MV-4-11 (cell line): Measurements from ENCODE around the gene EPB41L3.

Experiments used
- DNase-seq: peaks from one replicate; lab custom pipeline; 2025; lab: John Stamatoyannopoulos, UW

The EPB41L3 gene

DNA sequence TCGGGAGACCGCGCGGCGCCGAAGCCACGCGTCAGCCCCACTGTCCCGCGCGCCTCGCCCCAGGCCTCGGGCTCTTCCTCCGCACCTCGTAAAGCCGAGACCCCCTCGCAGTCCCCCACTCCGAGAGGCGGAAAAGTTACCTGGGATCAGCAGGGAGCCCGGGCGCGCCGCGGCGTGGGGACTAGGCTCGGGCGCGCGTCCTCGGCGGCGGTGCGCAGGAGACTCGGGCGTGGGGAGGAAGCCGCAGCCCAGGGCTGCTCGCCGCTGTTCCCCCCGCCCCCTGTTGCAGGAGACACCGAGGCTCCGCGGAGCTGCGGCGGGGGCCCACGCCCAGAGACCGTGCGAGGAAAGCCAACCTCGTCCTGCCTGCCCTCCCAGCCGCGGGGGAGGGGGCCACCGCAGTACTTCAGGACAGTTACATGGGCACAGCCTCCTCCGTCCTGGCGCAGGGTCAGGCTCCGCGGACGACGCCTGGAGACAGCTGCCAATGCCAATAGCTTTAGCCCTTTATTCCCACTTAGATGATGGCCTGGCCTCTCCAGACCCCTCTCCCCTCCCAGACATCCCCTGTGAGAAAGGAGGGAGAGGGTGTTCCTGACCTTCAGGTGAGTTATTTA, at the start of gene EPB41L3:
TSS of gene EPB41L3 (minus strand) at position 225 of the 617 bp plus-strand sequence. CDS start 54,814 bp downstream, outside the sequence.
- DNase-seq: peak; percentile 30

DNA sequence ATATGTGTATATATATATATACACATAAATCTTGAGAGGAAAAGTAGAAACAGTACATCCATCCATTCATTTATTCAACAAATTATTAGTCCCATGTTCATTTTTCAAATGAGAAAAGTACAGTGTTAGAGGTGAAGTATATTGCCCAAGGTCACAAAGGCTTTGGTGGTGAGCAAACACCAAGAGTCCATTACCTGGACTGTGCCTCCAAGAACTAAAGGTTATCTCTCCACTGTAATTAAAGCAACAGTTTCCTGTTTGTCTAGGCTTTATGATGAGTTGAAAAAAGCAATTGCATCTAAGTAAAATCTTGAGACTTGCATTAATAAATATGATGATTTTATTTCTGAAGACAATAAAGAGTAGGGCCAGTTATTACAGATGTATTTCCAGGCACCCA, 44.7 kb upstream of the EPB41L3 start:
- DNase-seq: no peak

DNA sequence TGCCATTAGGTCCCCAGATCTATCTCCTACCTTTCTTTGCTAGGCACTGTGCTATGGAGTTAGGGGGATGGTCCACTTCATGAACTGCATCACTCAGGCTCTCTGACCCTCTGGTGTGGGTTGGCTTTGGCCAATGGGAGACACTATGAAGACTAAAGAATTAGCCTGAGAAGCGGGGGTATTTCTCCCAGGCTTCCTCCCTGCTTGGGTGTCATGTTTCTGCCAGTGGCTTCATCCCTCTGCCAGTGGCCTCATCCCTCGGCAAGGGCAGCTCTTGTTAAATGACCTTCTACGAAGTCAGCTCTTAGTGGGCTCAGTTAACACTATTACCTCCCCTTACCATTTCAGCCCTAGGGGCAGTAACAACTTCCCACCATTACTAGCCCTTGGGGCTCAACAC, 41.9 kb upstream of the EPB41L3 start:
- no peak for DNase-seq

DNA sequence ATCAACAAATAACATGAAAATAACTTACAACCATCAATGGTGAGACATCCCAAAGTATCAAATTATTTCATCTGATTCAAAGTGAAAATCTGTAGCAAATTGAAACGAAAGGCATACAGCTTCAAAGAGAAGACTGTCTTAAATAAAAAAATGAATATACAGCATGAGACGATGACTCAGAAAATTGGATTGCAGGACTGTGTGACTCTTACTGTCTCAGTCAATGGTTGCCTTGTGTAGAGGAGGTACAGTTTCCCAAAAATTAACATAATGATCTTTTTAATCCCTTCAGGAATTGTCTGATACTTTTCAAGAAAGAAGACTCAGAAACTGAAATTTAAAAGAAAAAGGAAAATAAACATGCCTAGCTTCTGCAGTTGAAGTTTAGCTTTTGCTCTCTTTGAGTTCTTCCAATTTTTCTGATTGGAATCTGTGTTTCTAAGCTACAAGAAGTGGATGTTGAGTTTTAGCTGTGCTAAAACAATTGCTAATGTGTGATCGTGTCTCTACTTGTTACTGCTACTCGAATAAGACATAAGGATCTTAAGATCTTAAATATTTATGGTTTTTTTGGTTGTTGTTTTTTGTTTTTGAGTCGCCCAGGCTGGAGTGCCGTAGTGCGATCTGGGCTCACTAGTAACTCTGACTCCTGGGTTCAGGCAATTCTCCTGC, 41.1 kb upstream of the EPB41L3 start:
- DNase-seq: no peak

DNA sequence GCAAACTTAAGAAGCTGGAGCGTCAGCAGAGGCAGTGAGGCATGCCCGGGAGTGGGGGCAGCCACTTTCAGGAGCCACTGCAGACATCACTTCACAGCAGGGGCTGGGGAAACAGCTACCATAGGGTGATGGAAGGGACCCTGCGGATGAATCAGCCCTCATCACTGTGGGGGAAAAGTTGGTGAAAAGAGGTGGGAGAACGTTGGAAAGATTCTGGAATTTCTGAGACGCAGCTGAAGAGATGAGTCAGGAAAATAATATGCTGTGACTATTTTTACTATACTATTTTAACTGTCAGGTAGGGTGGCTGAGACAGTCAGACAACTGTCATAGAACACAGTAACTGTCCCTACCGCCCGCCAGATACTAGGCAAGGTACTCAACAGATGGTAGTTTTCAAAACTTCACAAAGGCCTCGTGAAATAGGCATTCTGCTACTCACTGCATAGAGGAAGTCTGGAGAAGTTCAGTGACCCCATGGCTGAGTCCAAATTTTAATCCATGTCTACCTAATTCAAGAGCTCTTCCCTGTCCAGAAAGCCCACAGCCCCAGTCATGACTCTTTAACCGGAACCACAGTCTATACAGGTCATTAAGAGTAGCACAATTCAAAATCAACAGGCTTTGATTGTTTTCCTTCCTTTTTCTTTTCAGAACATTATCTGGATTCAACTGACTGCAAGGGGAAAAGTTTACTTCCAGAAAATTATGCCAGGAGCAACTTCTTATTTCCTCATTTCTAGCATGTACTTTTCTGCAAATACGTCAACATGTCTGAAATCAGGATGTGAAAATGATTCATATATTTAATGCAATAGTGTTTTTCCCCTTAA, 39.3 kb upstream of the EPB41L3 start:
- peak; percentile 75 for DNase-seq

DNA sequence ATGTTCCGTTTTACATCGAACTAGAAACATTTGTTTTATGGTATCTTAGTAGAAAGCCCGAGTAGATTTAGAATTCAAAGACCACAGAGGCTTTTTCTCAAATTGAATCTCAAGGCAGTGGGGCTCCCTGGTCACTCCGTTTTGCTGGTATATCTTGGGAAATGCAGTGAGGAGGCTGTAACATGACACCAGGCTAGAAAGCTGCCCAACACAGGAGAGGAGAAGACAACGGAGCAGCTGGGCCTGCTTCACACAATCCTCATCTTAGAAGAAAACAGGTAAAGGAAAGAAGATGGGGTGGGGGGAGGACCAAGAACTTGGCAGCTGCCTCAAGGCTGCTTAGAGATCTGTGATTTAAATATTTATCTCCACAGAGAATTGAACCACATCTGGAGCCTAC, 38.3 kb upstream of the EPB41L3 start:
- no peak for DNase-seq

DNA sequence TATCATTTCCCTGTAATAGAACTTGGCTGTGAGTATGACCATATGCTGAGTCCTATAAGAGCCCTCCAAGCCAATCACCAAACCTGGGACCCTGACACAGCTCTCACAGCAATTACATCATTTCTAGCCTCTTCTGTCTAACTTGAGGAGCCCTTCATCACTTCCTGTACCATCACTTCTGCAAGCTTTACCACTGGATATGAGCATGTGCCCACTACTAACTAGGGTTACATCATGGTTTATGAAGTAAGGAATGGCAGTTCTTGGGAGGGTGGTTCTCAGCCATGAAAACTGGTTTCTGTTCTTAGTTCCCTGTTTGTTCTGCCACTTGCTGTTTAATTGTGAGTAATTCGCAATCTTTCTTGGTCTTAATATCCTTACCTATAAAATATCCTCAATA, 31.0 kb upstream of the EPB41L3 start:
- peak; percentile 93 for DNase-seq

DNA sequence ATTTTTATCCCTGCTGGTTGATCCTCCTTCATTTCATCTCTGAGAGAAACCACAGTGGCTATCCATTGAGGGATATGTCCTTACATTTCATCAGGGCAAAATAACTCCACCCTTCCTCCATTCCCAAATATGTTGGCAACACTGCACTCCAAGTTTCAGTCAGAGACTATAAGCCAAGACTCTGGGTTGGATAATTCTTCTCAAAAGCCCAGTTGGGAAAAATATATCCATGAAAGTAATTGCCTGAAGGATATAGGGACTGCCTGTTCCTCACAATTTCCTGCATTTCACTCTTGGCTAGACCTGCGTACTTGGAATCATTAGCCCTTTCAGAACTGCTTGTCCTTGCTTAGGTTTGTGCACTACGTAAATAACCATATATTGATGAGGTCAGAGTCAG, 27.9 kb upstream of the EPB41L3 start:
- DNase-seq: no peak

DNA sequence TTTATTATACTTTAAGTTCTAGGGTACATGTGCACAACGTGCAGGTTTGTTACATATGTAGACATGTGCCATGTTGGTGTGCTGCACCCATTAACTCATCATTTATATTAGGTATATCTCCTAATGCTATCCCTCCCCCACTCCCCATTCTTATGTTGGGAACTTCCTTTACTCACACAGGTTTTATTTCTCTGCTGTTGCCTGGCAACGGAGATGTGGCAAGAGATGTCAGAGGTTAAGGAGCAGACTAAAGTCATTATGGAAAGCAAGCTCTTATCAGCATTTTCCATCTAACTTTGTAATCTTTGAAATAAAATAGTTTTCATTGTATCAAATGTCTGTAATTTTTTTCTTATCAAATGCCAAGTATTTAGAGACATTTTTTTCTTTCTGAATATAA, 26.8 kb upstream of the EPB41L3 start:
- DNase-seq: peak; percentile 67

DNA sequence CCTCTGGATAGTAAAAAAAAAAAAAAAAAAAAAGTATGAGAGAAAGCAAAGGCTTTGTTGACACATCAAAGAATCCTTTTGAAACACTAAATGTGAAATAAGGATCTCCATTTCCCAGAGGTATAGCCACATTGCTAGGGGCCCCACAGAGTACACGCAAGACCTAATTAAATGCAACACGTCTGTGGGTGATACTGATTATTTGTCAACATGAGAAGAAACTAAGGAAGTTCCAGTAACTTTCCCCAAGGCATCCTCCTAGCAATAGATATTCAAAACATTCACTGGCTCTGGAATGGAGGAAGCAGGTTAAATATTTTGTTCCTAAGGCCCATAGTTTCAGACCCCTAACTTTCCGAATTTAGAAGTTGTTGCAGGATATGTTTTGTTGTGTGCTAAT, 24.6 kb upstream of the EPB41L3 start:
- DNase-seq: no peak

DNA sequence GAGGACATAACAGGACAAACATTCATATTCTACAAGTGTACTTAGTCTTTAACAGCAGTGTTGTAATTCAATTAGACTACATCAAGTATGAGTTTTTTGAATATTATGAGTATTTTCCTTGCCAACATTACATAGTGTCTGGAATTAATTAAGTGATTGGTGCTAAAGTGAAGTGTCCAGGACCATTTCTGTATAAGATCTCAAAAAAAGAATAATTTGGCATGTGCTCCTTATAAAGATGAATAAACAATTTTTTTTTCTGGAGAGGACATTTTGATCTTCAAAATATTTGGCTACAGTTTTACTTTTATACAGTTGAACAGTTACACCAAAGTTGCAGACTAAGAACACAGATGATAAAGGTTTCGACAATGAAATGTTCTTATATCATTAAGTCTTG, 15.1 kb upstream of the EPB41L3 start:
- DNase-seq: no peak

DNA sequence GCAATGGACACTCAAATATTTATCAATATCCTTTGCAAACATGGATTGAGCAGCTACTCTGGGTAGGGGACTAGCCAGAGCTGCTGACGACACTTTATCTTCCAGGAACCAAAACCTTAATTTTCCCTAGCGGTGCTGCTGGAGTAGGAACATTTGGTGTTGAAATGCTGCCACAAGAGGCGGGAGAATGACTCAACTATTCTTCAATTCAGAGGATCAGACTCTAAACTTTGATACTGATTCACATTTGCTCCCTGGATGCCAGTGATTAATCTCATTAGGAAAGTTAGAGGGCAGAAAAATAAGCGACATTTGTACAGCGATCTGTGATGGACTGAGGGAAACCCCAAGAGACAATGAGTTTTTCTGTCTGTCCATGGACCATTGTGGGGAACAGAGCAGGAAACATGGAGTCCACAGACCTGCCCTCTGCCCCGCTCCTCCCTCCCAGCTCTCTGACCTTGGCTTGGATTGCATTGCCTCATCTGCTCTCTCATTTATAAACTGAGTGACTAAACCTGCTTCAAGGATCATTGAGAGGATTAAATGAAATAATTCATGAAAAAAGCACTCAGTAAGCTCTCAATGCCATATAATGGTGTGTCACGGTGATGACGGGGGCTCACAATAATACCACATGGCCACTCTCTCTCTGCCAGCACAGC, 12.6 kb upstream of the EPB41L3 start:
- DNase-seq: no peak

DNA sequence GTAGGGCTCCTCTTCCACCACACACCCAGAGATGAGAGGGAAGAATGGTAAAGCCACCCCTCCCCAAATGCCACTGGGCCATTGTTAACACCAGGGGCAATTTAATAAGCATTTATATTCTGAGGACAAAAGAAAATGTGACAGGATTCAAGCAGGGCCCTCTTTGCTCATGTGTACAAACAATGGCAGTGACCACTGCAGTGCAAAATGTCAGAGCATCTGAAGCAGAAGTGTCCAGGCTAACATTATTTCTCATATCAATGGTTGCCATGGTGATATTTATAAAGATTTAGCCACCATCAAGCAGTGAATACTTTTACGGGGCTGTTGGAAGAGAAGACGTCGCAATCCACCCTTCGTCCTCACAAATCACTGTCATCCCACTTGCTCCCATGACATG, 10.8 kb upstream of the EPB41L3 start:
- DNase-seq: no peak

DNA sequence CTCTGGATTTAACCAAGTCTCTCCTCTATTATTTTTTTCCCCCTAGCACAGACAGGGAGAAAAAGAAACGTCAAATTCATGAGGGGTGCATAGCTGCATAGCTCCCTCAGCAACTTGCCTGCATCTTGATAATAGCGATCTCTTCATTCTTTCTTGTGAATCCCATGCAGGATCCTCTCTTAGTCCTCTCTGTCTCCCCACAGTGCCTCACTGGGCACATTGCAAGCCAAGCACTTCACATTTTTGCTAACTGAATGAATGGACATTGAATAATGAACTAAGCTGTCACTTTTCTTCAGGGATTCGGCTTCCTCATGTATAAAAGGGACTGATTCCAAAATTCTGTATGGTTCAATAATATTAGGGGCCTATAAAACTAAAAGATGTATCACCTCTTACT, 2.9 kb upstream of the EPB41L3 start:
- peak; percentile 73 for DNase-seq

DNA sequence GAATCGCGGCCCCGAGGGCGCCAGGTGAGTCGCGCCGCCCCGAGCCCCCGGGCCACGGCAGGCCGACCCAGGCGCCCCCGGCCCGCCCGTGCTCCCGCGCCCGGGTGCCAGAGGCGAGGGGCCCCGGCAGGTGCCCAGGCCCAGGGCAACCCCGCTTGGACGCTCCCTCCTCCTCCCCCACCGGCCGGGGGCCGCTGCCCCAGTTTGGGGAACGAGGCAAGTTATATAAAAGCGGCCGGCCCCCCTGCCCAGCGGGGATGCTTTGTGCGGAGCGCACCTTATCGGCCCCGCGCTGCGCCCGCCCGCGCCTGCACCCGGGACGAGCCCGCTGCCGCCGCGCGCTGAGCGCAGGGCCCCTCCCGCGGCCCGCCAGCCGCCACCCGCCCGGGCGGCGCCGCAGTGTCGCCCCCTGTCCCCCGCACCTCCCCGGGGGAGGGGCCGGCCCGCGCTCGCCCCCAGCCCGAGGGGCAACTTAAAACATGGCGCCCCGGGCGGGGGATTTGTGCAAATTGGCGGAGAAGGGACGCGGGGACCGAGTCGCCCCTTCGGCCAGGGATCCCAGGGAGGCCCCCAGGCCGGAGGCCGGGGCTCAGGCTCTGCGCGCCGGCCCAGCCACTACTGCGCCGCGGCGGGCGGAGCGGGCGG, 639 bp downstream of the EPB41L3 start:
- DNase-seq: no peak

DNA sequence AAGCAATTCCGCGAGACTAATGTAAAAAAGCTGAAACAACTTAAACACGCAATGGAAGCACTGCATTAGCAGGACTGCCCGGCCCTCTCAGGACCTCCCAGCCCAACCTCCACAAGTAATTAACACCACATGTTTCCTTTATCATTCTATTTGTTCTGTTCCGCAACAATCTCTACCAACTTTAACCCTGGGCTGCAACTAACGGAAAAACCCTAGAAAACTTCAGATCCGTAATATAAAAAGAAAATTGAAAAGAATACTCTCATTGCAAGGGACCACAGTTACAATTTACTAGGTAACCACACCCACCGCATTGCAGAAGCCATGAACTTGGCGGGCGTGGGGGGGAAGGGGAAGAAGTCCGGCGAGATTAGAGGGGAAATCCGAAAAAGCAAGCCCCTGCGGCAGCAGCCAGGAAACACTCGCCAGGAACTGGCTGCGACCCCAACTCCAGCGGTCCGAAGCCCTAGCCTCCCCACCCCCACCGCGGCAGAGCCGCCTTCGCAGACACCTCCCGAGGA, 1.2 kb downstream of the EPB41L3 start:
- peak; percentile 18 for DNase-seq

DNA sequence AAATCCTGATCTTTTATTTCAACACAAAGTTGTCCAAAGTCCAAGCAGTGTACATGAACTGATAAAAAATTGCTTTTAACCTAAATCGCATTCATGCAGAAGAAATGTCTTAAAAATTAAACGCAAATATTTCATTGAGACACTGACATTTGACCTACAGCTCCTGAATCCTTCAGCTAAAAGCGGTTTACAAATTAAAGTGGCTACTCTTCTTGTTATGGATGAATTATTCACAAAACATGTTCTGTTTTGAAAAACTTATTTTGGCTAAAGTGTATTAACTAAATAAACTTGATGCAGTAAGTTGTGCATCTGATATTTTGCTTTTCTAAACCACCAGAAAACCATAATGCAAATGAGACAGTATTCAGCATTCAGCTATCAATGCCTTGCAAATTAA, 2.2 kb downstream of the EPB41L3 start:
- DNase-seq: no peak

DNA sequence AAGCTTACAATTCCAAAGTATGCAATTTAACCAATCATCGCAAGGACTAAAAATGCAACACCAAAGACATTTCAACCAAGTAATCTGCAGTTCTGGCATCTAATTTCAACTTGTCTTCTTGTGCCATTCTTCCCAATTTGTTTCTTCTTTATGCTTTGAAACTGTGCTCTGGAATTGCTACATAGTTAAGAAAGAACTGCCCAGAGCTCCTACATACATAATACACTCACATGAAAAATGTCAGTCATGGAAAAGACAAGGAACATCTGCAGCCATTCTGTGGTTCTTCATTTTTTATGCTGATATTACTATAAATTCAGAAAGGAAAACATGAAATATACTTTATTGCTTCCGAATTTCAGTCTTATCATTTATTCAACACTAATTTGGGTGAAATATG, 4.4 kb downstream of the EPB41L3 start:
- no peak for DNase-seq

DNA sequence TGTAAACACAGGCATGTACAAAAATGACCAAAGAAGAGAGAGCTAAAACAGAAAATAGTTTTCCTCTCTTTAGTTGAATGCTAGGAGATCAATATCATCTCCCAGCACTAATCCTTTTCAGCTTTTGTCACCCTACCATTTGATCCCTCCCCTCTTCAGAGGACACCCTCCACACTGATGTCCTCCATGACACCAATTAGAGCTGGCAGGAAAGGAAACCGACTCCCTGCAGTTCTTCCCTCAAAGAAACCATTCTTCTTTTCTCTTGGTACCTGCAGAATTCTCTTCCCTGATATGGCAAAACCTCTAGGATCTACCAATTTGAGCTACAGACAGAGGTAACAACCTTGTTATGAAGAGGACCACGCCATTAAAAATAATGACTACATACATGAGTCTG, 5.3 kb downstream of the EPB41L3 start:
- DNase-seq: no peak

DNA sequence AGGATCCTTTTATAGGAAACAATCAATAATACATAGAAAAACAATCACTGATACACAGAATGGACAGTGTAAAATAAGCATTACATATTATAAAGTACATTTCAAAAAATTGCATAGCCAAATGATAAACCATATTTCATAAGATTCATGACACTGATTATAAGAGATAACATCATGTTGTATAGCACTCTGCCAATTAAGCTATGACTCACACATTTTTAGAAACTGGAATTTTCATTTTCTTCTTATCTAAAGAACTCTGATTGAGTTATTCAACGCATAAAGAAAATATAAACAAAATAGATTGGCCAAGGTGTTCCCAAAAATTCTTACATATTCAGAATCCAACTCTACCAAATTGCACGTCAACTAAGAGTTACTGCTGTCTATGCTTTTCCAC, 5.9 kb downstream of the EPB41L3 start:
- DNase-seq: no peak

DNA sequence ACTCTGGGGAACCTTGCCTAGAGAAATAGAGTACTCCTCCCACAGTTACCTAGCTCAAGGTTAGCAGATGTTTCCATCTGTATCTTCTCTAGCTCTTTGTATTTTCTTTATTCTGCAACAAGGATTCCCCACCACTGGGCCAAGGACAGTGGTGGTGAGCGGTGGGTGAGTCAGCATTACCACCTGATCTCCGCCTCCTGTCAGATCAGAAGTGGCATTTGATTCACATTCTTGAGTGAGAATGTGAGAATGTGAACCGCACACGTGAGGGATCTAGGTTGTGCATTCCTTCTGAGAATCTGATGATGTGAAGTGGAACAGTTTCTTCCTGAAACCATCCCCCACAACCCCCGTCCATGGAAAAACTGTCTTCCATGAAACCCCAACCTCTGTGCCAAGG, 9.0 kb downstream of the EPB41L3 start:
- no peak for DNase-seq

DNA sequence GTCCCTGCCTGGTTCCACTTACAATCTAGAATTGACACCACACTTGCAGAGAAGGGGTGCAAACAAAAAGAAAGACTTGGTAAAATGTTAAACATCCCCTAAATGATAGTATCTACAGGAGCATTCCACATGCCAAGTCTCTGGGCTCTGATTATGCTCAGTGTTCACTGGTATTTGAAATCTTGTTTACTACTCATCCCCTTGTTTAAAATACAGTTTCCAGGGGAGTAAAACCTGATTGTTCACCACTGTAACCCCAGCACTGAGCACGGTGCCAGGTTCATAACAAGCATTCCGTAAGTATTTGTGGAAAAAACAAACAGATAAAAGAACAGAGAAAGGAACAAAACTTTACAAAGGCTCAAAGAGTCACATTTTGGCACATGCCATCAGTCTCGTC, 11.7 kb downstream of the EPB41L3 start:
- no peak for DNase-seq
